HuH-7 (cell line): Measurements from ENCODE around the gene DRC3.

Source experiments
- DNase-seq: peaks from one replicate; pipeline ENCODE4 v3.0.0; 2011; ENCODE audit warnings: low spot score

Gene DRC3

DNA sequence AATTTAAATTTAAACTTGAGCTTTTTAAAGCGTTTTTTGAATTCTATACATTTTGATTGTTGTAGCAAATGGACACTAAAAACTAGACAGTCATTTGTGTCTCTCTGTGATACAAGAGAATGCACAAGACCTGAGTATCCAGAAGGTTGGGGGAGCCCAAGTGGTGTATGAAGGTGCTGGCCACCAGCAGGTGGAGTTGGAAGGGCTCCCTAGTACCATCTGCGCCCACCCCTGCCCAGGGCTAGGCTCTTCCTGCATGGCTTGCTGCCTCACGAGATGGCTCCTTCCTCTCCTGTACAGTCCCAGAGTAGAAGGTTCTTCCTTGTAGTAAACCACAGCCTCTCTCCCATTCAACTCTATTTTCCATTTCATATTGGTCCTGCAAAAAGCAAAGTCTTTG, 83.6 kb downstream of the DRC3 start:
- DNase-seq, result no peak

DNA sequence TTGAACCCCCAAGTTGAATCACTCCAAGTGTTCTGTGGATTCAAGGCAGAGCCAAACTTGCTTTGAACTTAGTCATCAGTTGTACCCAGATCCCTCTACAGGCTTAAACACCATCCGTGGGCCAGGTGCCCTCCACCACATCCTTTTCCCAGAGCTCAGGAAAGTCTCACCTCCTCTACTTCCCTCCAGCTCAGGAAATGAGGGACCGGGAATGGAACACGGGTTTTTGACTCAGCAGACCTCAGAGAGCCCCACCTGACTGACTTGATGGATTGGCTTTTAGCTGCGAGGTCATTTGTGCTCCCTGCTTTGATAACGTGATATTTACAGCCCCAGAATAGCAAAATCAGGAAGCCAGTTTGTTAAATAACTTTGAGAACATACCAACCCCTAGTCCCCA, 86.6 kb downstream of the DRC3 start:
- no peak for DNase-seq

DNA sequence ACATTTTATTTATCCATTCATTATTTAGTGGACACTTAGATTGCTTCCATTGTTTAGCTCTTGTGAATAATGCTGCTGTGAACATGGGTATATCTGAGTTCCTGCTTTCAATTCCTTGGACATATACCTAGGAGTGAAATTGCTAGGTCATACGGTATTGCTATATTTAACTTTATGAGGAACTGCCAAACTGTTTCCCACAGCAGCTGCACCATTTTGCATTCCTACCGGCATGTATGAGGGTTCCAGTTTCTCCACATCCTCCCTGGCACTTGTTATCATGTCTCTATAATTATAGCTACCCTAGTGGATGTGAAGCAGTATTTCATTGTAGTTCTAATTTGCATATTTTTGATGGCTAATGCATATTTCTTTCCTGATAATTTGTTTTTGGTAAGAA, 91.4 kb downstream of the DRC3 start:
- no peak for DNase-seq

DNA sequence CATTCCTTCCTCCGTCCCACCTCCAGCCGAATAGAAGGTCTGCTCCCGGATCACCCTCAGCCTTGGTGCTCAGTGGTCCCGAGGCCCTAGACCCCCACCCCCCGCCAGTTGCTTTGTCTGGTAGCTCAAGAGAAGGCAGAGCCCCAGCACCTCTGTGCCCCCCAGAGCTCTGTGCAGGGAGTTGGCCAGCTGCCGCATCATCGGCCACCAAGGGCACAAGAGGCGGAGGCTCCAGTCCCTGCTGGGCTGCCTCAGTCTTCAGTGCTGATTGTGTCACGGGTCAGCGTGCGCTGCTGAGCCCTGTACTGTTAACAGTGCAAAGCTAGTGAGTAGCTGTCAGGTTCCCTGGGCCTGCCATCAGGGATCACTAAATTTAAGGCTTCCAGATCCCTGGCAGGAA, 92.9 kb downstream of the DRC3 start:
- DNase-seq, result no peak
